ENCODE measurements around the gene STX10. TPM values are rescaled to one million over a fixed set of nuclear protein-coding genes. Genes with fewer than 3 reads are reported as not detected.

The STX10 gene
- total and polyA plus RNA-seq, 2 donors (not counting 3 experiments of a cell fraction or from before 2014, with no cell fraction given), result 63.1 to 91.6 TPM

- no peak within 1 kb of the TSS for H2AFZ ChIP-seq (ENCODE audit: low read depth, low read length)
- dilution Hi-C loops (cut with MboI; ENCODE audit: extremely low pct_ligation_motif_present, low sequenced_read_pairs) (no loop called here), intact Hi-C loops (cut with micrococcal nuclease) (loop anchor here (1.0 to 5.0 kb wide), 5 partner anchors 13 to 904 kb away; partner anchors contain the start of genes RFX1 and TRMT1)
- H3K9ac ChIP-seq (replicated peaks; ENCODE audit: extremely low read depth, insufficient read depth, low read length), result peak within 1 kb of the TSS; percentile 96
- ChIA-PET POLR2A (interaction anchor here (1.2 to 3.2 kb wide), 2 partner anchors 9 to 15 kb away, joined by 3 to 6 read pairs; partner anchors contain the start of gene NACC1), CTCF (interaction anchor here (3.2 to 3.6 kb wide), 2 partner anchors 13 to 125 kb away, joined by 22 to 24 read pairs; partner anchors contain the start of genes NACC1 and TRMT1)
- no peaks in the 10 kb centered on the region for H3K9me1 ChIP-seq (replicated peaks; ENCODE audit: control insufficient read depth, extremely low read depth, insufficient read depth, low read length)
- H3K36me3 ChIP-seq (ENCODE audit: control insufficient read depth in 2 of 2, extremely low read depth in 1 of 2, insufficient read depth in 2 of 2, low read length in 2 of 2), result peaks cover 3 to 8% of the 10 kb centered on the region in 2 experiments
- FAIRE-seq (peak; percentile 96), DNase-seq (ENCODE audit: low read depth, low spot score) (peak; percentile 98)
- H3K9me3 ChIP-seq (replicated peaks; ENCODE audit: control insufficient read depth, insufficient read depth, low read length), result no peaks in the 10 kb centered on the region
- H3K27ac ChIP-seq (ENCODE audit: insufficient read depth, low read depth, low read length), result peak within 1 kb of the TSS; percentile 99
- TF ChIP-seq FOS (IDR thresholded peaks at IDR 0.05; ENCODE audit: borderline replicate concordance, insufficient read depth, low read length) (no peak), POLR2A (IDR thresholded peaks at IDR 0.05; ENCODE audit: low read depth, low read length) (peak; percentile 92), EZH2 (IDR thresholded peaks at IDR 0.05; ENCODE audit: borderline replicate concordance, low read depth, low read length, severe bottlenecking) (no peak), JUN (IDR thresholded peaks at IDR 0.05; ENCODE audit: borderline replicate concordance, insufficient read depth, insufficient read length, low read depth) (no peak), POLR2AphosphoS5 (IDR thresholded peaks at IDR 0.05; ENCODE audit: insufficient read depth, low read depth, low read length) (peak; percentile 100), MYC (IDR thresholded peaks at IDR 0.05; ENCODE audit: low read depth, low read length) (no peak), GATA2 (IDR thresholded peaks at IDR 0.05; ENCODE audit: insufficient read depth, insufficient read length, low read depth, low read length) (peak; percentile 99)
- TF ChIP-seq, protein P1, sequence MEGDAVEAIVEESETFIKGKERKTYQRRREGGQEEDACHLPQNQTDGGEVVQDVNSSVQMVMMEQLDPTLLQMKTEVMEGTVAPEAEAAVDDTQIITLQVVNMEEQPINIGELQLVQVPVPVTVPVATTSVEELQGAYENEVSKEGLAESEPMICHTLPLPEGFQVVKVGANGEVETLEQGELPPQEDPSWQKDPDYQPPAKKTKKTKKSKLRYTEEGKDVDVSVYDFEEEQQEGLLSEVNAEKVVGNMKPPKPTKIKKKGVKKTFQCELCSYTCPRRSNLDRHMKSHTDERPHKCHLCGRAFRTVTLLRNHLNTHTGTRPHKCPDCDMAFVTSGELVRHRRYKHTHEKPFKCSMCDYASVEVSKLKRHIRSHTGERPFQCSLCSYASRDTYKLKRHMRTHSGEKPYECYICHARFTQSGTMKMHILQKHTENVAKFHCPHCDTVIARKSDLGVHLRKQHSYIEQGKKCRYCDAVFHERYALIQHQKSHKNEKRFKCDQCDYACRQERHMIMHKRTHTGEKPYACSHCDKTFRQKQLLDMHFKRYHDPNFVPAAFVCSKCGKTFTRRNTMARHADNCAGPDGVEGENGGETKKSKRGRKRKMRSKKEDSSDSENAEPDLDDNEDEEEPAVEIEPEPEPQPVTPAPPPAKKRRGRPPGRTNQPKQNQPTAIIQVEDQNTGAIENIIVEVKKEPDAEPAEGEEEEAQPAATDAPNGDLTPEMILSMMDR (IDR thresholded peaks at IDR 0.05; ENCODE audit: extremely low read depth in 1 of 2, insufficient read depth in 1 of 2, low read depth in 1 of 2, low read length in 2 of 2), result no peak
- TF ChIP-seq, protein P2, sequence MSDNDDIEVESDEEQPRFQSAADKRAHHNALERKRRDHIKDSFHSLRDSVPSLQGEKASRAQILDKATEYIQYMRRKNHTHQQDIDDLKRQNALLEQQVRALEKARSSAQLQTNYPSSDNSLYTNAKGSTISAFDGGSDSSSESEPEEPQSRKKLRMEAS (IDR thresholded peaks at IDR 0.05; ENCODE audit: insufficient read depth, insufficient read length), result peak; percentile 43
- peak within 1 kb of the TSS; percentile 96 for H3K4me2 ChIP-seq (ENCODE audit: insufficient read depth, low read length)
- BruUV-seq (replicated peaks), result no TSS peak
- peaks cover 48% of the 10 kb centered on the region for H3K4me1 ChIP-seq (ENCODE audit: control insufficient read depth, extremely low read depth, insufficient read depth, low read length)
- no peaks in the 10 kb centered on the region for H4K20me1 ChIP-seq (replicated peaks; ENCODE audit: control insufficient read depth, extremely low read depth, insufficient read depth, low read length)
- H3K27me3 ChIP-seq (ENCODE audit: control insufficient read depth in 2 of 2, insufficient read depth in 2 of 2, low read length in 2 of 2), result no peaks in the 10 kb centered on the region
- peak within 1 kb of the TSS; percentile 63 to 95 (median 85) for H3K4me3 ChIP-seq (replicated peaks in 1 of 3; ENCODE audit: insufficient read depth in 1 of 3, low read depth in 1 of 3, low read length in 3 of 3)
- H3K79me2 ChIP-seq (ENCODE audit: control insufficient read depth, insufficient read depth, low read length), result peaks cover 30% of the 10 kb centered on the region
These were observed 47.3 kb downstream of the STX10 start, which contains the start of gene LYL1 for GRCh38 chr19:13102666-13103580. TSS of gene LYL1 (minus strand) at chr19:13102858. CDS start at chr19:13101171, 1,687 bp downstream.

Measured in endothelial cell of umbilical vein (primary cell).